Esophagus mucosa (tissue), 1 donor: ENCODE data around the gene CAPN10. TPM values are rescaled to one million over a fixed set of nuclear protein-coding genes. Genes with fewer than 3 reads are reported as not detected.

Experiments used
- ATAC-seq: fragments of 200-7000 bp; cut with Tn5 transposase; one replicate; pipeline ENCODE4 v1.9.1; 2020
- total RNA-seq: library from RNA; stranded (reverse); gene quantifications from one replicate; pipeline ENCODE4 v1.2.4, GENCODE V29; 2023
- donor health status: DM: yes; HTN: yes; CAD: no.

CAPN10 gene
- total RNA-seq, 1 donor from 2014 or later, result 10.5 TPM

GRCh38 chr2:240575101-240575965, 11.2 kb upstream of the CAPN10 start:
- ATAC-seq, result peak; percentile 49

DNA sequence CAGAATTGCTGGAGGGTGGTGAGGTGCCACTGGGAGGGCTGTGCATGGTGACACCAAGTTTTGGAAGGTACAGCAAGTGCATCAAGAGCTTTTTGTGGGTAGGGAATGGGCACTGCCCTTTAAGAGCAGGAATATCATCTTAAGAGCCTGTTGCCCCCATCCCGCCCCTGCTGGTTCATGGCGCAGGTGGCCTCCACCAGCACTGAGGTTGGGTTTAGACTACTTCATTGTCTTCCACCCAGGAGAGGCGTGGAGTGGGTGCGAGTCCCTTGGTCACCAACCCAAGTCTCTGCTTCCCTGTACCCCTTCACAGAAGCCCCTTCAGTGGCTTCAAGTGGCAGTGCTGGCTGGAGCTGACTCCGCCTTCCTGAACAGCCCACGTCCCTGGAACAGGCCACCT, 10.5 kb upstream of the CAPN10 start:
- ATAC-seq, result no peak

- no peak for ATAC-seq
These were observed 9.9 kb upstream of the CAPN10 start for GRCh38 chr2:240576436-240577205.

GRCh38 chr2:240577281-240578109, 9.0 kb upstream of the CAPN10 start:
- no peak for ATAC-seq

GRCh38 chr2:240578110-240578450, 8.5 kb upstream of the CAPN10 start:
- no peak for ATAC-seq

- no peak for ATAC-seq
These were observed 8.0 kb upstream of the CAPN10 start for GRCh38 chr2:240578488-240578887.

GRCh38 chr2:240579071-240579762, 7.3 kb upstream of the CAPN10 start:
- ATAC-seq, result no peak

GRCh38 chr2:240579771-240580614, 6.5 kb upstream of the CAPN10 start:
- ATAC-seq, result peak; percentile 74

GRCh38 chr2:240581811-240582210, 4.7 kb upstream of the CAPN10 start:
- ATAC-seq, result no peak

DNA sequence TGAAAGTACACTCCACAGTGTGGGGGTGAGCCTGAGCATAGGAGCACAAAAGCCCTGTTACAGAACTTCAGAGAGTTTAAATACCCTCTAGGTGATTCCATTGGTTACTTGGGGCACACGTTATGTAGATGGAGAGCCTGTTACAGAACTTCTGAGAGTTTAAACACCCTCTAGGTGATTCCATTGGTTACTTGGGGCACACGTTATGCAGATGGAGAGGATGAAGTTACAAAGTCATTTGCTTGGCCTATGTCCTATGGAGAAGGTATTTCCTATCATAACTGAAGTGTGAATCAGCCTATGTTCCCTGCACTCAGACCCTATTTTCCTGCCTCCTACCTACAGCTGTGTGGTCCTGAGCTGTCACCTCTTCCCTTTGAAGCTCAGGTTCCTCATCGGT, 3.8 kb upstream of the CAPN10 start:
- no peak for ATAC-seq

DNA sequence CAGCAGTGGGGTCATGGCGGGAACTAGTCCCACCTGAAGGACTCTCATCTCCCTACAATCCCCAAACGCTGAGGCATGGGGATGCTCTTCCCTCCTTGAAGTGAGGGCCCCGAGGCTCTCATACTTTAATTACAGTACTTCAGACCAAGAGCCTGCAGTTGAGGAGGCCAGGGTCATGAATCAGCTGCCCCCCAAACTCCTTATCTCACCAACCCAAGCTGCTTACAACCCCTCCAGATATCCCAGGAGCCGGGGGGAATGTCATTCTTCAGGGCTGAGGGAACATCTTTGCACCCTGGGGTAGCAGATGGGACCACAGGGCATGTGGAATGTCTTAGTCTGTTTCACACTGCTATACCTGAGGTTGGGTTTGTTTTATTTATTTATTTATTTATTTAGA, 2.8 kb upstream of the CAPN10 start:
- no peak for ATAC-seq

- ATAC-seq, result no peak
These were observed 2.0 kb upstream of the CAPN10 start for GRCh38 chr2:240584486-240585031.

DNA sequence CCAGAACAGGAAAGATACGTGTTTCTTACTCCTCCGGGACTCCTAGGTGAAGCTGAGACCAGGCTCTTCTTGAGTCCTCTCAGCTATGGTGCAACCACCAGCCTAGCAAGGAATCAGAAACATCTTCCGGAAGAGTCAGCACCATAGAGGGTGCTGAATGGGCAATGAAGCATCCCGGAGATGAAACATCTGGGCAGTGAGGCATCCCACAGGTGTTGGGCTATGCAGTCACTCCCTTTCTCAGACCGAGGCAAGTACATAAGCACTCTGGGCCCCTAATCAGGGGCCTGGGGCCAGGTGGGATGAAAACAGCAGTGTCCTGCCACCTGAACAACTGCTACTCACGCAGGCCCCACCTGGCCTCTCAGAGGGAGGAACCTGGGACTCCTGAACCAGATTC, 1.4 kb upstream of the CAPN10 start:
- no peak for ATAC-seq

- no peak for ATAC-seq
These were observed 795 bp upstream of the CAPN10 start for GRCh38 chr2:240585681-240586197.

DNA sequence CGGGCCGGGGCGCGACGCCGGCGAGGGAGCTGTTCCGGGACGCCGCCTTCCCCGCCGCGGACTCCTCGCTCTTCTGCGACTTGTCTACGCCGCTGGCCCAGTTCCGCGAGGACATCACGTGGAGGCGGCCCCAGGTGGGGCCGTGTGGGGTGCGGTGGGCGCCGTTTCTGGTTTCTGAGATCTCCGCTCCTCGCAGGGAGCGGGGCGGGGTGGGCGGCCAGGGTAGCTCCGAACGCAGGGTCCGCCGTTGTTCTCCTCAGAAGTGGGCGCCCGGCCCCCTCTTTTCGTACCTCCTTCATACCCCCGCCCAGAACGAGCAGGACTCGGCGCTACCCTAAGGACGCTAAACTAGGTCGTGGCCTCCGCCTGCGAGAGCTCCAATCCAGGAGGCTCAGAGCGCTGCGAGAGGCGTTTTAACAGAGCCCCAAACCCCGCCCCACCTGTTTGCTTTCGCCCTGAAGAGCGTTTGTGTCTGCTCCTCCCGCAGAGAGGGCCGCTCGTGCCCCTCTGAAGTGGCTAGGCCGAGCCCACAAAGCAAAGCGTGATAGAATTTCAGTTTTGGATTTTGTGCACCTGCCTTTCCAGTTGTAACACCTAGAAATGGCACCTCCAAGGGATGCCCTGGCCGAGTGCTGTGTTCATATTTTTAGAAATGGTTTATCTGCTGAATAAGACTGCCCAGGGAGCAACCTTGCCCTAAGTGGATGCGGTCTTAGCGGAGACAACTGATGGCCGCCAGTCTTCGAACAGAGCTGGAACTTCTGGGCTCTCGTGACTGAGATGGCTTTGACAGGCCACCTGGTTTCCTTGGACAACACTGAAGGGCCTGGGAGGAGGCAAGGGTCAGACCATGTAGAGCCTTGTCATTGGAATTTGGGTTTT, 626 bp downstream of the CAPN10 start:
- ATAC-seq, result peak; percentile 33

- no peak for ATAC-seq
These were observed 1.6 kb downstream of the CAPN10 start for GRCh38 chr2:240588006-240588655.

DNA sequence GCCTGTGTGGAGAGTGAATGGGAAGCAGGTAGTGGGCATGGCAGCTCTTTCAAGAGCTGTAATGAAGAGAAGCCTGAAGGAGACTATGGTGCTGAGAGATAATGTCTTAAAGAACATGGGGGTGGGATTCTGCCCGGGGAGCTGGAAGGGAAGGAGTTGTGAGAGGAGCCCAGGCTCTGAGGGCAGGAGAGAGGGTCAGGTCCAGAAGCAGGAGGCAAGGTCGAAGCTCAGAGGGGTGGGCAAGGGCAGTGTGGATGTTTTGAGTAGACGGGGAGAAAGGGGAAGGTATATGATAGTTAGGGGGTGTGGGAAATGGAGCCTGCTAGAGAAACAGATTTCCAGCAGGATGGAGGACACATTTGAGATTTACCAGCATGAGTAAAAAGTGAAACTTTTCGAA, 2.1 kb downstream of the CAPN10 start:
- no peak for ATAC-seq

- ATAC-seq, result no peak
These were observed 2.8 kb downstream of the CAPN10 start for GRCh38 chr2:240589375-240589774.

- no peak for ATAC-seq
These were observed 3.5 kb downstream of the CAPN10 start for GRCh38 chr2:240589850-240590525.
